Measurements from ENCODE around the gene FRY. TPM values are rescaled to one million over a fixed set of nuclear protein-coding genes. Genes with fewer than 3 reads are reported as not detected.
A peak's percentile ranks its signal among the peaks of the same experiment; 100 is the strongest.

Gene FRY
- total RNA-seq, 1 experiment from 2014 or later, result 2.5 TPM

DNA sequence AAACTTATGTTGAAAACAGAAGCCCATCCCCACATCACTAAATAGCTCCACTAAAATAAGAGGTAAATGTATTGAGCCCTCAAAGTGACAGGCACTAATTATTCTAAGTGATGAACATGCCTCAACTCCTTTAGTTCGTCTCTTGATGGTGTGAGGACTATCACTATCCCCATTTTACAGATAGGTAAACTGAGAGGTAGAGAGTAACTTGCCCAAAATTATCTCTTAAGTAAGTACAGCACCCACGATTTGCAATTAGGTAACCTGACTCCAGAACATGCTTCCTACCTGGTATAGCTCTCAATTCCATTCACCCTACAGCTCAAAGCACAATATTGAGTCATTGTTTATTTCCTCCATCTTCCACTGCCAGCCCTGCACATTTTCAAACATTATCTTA lies 270.9 kb downstream of the FRY start:
- no peak for DNase-seq (ENCODE audit: low read depth)

DNA sequence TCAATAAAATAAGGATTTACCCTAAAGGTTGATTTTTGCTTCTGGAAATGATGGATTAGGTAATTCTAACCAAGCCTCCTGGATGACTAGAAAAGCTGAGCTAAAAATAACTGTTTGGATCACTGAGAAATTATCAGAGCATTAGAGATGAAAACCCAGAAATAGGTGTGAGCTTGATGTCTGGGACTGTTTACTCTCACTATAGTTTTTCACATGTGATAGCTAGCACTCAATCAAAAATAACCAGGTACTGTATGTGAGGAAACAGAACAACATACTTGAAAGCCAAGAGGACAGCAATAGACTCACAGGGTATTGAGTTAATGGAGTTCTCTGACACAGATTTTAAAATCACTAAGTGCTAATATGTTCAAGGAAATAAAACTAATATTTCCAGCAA lies 274.1 kb downstream of the FRY start:
- no peak for DNase-seq (ENCODE audit: low read depth)

DNA sequence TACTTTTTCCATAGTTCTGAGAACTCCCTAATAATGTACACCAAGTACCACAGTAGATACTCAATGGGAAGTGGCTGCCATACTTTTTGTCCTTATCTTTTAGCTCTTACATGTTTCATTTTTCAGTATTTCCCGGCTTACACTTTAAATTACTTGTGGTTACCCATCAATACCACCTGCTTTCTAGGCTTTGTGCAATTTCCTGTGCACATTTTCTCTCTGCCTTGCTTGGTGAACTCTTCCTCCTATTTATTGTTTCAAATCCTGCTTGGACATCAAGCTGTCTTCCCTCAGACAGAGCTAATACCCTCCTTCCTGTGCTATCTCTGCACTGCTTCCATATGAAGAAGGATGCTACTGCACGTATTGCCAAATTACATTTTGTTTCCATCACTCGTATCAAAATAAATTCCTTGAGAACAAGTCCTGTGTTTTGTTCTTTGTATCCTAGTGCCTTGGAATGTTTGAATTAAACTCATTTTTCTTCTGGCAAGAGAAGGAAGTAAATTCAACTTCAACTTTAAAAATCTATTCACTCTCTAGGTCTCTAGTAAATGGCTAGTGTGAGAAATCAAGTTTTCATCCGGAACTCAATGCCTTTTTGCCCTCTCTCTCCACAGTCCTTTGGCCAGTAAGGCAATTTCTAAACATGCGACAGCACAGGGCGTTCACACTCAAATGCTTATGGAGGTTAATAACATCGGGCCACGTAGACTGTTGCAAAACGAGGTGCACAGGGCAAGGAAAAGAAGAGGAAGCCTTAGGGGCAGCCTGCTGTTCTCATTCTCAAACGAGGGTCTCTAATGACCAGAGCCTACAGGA lies 277.9 kb downstream of the FRY start:
- DNase-seq (ENCODE audit: low read depth), result no peak

DNA sequence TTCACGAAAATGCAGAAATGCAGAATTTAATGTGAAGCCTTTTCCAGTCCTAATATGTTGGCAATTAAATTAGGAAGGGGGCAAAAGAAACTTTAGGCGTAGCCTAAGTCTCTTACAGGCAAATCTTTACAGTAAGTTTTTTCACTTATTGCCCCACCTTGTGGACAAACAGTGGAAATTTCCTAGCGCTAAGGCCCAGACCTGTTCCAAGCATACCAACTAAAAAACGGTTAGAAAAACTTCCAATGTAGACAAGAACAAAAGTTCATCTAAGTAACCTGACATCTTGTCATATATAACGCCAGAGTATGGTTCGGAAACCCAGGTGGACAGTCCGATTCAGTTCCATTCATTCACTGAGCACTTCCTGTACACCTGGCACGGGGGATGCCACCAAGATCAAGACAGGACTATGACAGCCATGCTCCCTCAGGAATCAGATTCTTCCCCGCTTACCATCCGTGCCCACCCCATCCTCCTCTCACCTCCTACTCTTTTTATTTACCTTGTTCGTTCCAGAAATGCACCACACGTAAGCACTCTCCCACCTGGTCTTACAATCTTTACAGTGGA lies 278.6 kb downstream of the FRY start:
- peak; percentile 62 for DNase-seq (ENCODE audit: low read depth)

DNA sequence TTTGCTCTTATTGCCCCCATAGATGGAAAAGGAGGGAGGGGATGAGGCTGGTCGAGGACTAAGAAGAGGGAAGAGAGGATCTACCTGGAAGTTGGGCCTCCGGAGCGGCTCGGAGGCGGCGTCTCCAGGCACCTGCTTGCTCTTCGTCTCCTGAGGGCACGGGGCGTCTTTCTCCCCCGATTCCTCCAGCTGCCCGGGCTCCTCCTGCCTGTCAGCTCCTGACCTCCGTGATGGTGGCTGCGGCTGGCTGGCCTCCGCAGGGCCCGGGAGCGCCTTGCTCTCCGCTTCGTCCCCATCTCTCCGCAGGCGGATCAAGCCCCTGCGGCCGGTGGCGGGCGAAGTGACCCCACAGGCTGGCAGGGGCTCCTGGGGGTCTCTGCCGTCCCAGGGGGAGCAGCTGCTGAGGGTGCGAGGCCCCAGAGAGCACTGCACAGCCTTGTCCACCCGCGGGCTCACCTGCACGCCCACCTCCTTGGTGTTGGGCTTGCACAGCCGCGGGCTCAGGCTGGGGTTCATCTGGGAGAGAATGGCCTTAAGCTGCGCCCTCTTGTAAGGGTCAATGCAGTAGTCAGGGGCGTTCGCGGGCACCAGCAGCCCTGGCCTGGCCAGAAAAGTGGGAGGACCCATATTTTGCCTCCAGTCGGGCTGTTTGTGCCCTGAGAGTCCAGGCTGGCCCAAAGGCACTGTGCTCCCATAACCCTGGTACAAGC lies 279.8 kb downstream of the FRY start:
- DNase-seq (ENCODE audit: low read depth), result no peak

DNA sequence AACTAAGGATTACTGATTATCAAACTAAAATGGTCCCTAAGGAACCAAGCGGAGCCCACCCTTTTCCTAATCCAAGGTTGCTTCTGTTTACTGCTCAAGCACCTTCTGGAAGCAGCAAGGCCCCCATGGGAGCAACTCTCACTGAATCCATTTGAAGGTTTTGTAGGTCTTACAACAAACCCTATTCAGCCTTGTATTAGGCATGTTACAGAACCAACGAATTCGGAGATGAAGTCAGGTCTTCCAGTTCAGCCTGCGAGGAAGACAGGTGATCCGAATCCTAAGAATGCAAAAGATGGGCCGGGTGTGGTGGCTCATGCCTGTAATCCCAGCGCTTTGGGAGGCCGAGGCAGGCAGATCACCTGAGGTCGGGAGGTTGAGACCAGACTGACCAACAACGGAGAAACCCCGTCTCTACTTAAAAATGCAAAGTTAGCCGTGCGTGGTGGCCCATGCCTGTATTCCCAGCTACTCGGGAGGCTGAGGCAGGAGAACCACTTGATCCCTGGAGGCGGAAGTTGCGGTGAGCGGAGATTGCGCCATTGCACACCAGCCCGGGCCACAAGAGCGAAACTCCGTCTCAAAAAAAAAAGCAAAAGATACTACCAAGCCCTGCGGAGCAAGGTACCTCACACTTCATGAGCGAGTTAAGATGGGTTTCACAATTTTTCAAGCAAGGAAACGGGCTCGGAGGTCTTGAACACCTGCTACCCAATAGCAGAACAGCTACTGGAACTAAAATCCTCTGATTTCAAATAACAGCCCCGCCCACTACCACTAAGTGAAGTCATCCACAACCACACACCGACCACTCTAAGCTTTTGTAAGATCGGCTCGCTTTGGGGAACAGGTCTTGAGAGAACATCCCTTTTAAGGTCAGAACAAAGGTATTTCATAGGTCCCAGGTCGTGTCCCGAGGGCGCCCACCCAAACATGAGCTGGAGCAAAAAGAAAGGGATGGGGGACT lies 283.0 kb downstream of the FRY start:
- DNase-seq (ENCODE audit: low read depth), result peak; percentile 54

DNA sequence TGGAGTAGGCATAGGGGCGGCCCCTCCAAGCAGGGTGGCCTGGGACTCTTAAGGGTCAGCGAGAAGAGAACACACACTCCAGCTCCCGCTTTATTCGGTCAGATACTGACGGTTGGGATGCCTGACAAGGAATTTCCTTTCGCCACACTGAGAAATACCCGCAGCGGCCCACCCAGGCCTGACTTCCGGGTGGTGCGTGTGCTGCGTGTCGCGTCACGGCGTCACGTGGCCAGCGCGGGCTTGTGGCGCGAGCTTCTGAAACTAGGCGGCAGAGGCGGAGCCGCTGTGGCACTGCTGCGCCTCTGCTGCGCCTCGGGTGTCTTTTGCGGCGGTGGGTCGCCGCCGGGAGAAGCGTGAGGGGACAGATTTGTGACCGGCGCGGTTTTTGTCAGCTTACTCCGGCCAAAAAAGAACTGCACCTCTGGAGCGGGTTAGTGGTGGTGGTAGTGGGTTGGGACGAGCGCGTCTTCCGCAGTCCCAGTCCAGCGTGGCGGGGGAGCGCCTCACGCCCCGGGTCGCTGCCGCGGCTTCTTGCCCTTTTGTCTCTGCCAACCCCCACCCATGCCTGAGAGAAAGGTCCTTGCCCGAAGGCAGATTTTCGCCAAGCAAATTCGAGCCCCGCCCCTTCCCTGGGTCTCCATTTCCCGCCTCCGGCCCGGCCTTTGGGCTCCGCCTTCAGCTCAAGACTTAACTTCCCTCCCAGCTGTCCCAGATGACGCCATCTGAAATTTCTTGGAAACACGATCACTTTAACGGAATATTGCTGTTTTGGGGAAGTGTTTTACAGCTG lies 283.9 kb downstream of the FRY start, which contains the start of the genes BRCA2 and ZAR1L:
Gene BRCA2, plus strand, starts transcription at position 271 of the 790 bp plus-strand sequence. CDS start 953 bp downstream, outside the sequence.
Gene ZAR1L, minus strand, starts transcription at position 126 of the 790 bp plus-strand sequence. CDS start 3,438 bp downstream, outside the sequence.
- peak; percentile 94 for DNase-seq (ENCODE audit: low read depth)

DNA sequence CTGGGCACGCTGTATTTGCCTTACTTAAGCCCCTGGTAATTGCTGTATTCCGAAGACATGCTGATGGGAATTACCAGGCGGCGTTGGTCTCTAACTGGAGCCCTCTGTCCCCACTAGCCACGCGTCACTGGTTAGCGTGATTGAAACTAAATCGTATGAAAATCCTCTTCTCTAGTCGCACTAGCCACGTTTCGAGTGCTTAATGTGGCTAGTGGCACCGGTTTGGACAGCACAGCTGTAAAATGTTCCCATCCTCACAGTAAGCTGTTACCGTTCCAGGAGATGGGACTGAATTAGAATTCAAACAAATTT lies 284.4 kb downstream of the FRY start:
- DNase-seq (ENCODE audit: low read depth), result no peak

DNA sequence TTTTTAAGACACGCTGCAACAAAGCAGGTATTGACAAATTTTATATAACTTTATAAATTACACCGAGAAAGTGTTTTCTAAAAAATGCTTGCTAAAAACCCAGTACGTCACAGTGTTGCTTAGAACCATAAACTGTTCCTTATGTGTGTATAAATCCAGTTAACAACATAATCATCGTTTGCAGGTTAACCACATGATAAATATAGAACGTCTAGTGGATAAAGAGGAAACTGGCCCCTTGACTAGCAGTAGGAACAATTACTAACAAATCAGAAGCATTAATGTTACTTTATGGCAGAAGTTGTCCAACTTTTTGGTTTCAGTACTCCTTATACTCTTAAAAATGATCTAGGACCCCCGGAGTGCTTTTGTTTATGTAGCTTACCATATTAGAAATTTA lies 284.9 kb downstream of the FRY start:
- no peak for DNase-seq (ENCODE audit: low read depth)

DNA sequence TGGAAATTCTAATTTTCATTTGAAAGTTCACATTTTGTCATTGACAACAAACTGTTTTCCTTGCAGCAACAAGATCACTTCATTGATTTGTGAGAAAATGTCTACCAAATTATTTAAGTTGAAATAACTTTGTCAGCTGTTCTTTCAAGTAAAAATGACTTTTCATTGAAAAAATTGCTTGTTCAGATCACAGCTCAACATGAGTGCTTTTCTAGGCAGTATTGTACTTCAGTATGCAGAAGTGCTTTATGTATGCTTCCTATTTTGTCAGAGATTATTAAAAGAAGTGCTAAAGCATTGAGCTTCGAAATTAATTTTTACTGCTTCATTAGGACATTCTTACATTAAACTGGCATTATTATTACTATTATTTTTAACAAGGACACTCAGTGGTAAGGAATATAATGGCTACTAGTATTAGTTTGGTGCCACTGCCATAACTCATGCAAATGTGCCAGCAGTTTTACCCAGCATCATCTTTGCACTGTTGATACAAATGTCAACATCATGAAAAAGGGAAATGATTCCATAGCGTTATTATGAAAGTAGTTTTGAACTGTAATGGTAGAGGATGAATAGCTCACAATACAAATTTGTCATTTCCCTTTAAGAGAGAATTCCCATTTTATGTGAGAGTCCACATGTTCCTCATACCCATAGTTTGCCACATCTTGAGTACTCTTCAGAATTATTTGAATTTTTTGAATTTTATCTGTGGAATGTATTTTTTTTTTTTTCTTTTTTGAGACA lies 286.3 kb downstream of the FRY start:
- DNase-seq (ENCODE audit: low read depth), result no peak

DNA sequence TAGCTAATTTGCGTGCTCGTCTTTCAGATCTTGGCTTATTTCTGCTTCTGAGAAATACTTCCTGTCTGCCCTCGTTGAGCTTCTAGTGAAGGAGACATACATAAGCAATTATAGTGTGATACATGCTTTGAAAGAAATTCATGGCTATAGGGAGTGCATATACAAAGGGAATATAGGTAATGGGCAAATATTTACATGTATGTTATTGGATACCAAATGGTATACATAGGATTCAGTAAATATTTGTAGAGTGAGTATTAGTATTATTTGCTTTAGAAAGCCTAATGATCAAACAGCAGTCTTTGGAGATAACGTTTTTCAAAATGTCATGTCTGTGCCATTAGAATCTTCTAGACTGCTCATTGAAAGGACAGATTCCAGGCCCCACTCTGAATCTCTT lies 289.0 kb downstream of the FRY start:
- no peak for DNase-seq (ENCODE audit: low read depth)

DNA sequence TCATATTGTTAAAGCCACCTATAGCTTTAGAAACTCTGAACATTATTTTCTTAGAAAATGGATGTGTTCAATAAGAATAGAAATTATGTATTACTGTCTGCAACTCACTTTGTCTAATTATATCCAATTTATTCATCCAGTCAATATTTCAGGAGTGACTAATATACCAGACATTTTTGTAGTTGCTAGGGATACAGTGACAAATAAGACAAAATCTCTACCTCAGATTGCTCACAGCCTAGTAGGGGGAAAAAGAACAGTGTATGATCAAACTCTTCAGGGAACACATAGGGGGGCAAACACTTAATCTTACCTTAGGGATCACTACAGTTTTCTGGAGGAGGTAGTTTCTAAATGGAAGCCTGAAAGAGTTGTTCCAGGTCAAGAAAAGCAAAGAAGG lies 292.3 kb downstream of the FRY start:
- peak; percentile 82 for DNase-seq (ENCODE audit: low read depth)

DNA sequence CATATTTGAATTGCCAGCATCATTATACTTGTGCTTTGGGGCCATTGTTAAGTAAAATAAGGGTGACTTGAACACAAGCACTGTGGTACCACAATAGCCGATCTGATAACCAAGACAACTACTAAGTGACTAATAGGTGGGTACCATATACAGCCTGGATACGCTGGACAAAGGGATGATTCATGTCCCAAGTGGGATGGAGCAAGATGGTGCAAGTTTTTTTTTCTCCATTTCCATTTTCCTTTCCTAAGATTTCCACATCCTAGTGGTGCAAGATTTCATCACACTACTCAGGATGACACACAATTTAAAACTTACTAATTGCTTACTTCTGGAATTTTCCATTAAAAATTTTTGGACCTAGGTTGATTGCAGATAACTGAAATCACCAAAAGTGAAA lies 298.9 kb downstream of the FRY start:
- peak; percentile 90 for DNase-seq (ENCODE audit: low read depth)

DNA sequence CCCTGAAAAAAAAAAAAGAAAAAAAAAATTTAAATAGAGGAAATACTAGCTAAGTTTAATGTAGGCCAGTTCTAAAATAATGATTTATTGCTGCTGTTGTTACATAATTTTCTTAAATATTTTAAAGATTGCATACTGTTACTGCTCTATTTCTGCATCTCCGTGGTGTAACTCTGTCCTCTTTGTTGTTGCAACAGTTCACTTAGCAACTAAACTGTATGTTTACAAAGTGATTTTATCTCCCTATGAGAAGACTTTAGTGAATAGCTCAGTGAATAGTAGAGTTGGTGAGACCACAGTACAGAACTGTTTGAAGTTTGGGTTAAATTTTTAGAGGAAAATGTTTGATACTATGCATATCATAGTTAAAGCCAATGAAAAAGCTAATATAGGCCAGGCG lies 303.1 kb downstream of the FRY start:
- no peak for DNase-seq (ENCODE audit: low read depth)

DNA sequence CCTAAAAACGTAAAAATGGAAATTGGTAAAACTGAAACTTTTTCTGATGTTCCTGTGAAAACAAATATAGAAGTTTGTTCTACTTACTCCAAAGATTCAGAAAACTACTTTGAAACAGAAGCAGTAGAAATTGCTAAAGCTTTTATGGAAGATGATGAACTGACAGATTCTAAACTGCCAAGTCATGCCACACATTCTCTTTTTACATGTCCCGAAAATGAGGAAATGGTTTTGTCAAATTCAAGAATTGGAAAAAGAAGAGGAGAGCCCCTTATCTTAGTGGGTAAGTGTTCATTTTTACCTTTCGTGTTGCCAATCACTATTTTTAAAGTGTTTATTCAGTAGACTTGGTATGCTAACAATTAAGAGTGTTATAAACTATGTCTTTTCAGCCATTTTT lies 309.3 kb downstream of the FRY start:
- DNase-seq (ENCODE audit: low read depth), result no peak

DNA sequence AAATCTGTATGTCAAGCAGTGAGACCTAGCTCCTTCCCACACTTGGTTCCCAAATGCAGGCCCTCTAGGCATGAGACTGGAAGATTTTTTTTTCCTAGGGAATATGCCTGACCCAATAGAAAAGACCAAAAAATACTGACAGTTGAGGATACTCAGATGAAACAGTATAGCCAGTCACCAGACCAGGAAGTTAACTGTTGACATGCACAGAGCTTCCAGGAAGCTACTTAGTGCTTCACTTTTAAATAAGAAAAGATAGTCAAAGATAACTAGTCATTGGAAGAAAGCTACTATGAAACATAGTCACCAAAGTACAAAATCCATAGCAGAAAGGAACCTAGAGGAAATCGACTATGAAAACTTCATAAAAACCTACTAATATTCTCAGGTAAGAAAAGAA lies 316.1 kb downstream of the FRY start:
- DNase-seq (ENCODE audit: low read depth), result no peak
